ENCODE measurements around the gene NPM3. TPM values are rescaled to one million over a fixed set of nuclear protein-coding genes. Genes with fewer than 3 reads are reported as not detected.
A peak's percentile ranks its signal among the peaks of the same experiment; 100 is the strongest.

Gene NPM3
- total RNA-seq, 4 donors from 2014 or later, result 11.4 to 28.2 (median 21.8) TPM

GRCh38 chr10:101829561-101830315 lies 46.5 kb upstream of the NPM3 start:
- WGBS, 2 donors (ENCODE audit: low coverage in 1 of 2), result 19 to 34% methylated on average over 4 to 8 of the region's 31 CpGs
- Histone ChIP-seq H3K9me3 (no peaks in the 10 kb centered on the region), H3K4me1 (peaks cover 0 to 28% (median 12%) of the 10 kb centered on the region in 3 donors), H3K4me3 (peak overlapping the region; percentile 45 to 60), H3K27me3 (no peaks in the 10 kb centered on the region), H3K36me3 (peaks cover 0 to 10% of the 10 kb centered on the region in 2 donors), H3K27ac (peak overlapping the region in 3 of 4 donors; percentile 59 to 76 (median 75))
- TF ChIP-seq CTCF (IDR thresholded peaks at IDR 0.05), result no peak
- no peak for TF ChIP-seq POLR2AphosphoS5 (IDR thresholded peaks at IDR 0.05)
- no peak for TF ChIP-seq POLR2A (IDR thresholded peaks at IDR 0.05)
- TF ChIP-seq EP300 (IDR thresholded peaks at IDR 0.05), result no peak
- ATAC-seq, result no peak

GRCh38 chr10:101828766-101829551 lies 45.7 kb upstream of the NPM3 start:
- 65% methylated on average over 11 of the region's 39 CpGs; no CpG with 5 or more reads in 1 of the 2 donors for WGBS, 2 donors (ENCODE audit: low coverage in 1 of 2)
- Histone ChIP-seq H3K27me3 (no peaks in the 10 kb centered on the region), H3K9me3 (no peaks in the 10 kb centered on the region), H3K4me1 (peaks cover 0 to 28% (median 12%) of the 10 kb centered on the region in 3 donors), H3K4me3 (peak overlapping the region in 1 of 2 donors; percentile 60), H3K36me3 (peaks cover 0 to 10% of the 10 kb centered on the region in 2 donors), H3K27ac (peak overlapping the region in 3 of 4 donors; percentile 59 to 75 (median 62))
- ATAC-seq, result no peak
- TF ChIP-seq POLR2AphosphoS5 (IDR thresholded peaks at IDR 0.05), result no peak
- TF ChIP-seq POLR2A (IDR thresholded peaks at IDR 0.05), result no peak
- TF ChIP-seq EP300 (IDR thresholded peaks at IDR 0.05), result no peak
- TF ChIP-seq CTCF (IDR thresholded peaks at IDR 0.05), result no peak

GRCh38 chr10:101827919-101828600 lies 44.8 kb upstream of the NPM3 start:
- 92 to 94% methylated on average over 2 of the region's 10 CpGs for WGBS, 2 donors (ENCODE audit: low coverage in 1 of 2)
- H3K27ac ChIP-seq, result no peak overlapping the region
- no peaks in the 10 kb centered on the region for H3K27me3 ChIP-seq
- H3K4me3 ChIP-seq, result no peak overlapping the region
- H3K9me3 ChIP-seq, result no peaks in the 10 kb centered on the region
- peaks cover 0 to 10% of the 10 kb centered on the region in 2 donors for H3K36me3 ChIP-seq
- H3K4me1 ChIP-seq, result peaks cover 0 to 28% (median 12%) of the 10 kb centered on the region in 3 donors
- no peak for TF ChIP-seq POLR2A (IDR thresholded peaks at IDR 0.05)
- TF ChIP-seq EP300 (IDR thresholded peaks at IDR 0.05), result no peak
- TF ChIP-seq POLR2AphosphoS5 (IDR thresholded peaks at IDR 0.05), result no peak
- TF ChIP-seq CTCF (IDR thresholded peaks at IDR 0.05), result no peak
- no peak for ATAC-seq

- Histone ChIP-seq H3K27me3 (no peaks in the 10 kb centered on the region), H3K36me3 (peaks cover 0 to 10% of the 10 kb centered on the region in 2 donors), H3K4me3 (no peak overlapping the region), H3K4me1 (peaks cover 0 to 28% (median 12%) of the 10 kb centered on the region in 3 donors), H3K27ac (no peak overlapping the region), H3K9me3 (no peaks in the 10 kb centered on the region)
- TF ChIP-seq POLR2A (IDR thresholded peaks at IDR 0.05) (no peak), EP300 (IDR thresholded peaks at IDR 0.05) (no peak), CTCF (IDR thresholded peaks at IDR 0.05) (no peak), POLR2AphosphoS5 (IDR thresholded peaks at IDR 0.05) (no peak)
- 96 to 100% methylated on average over 2 of the region's 5 CpGs for WGBS, 2 donors (ENCODE audit: low coverage in 1 of 2)
- ATAC-seq, result no peak
Measured at GRCh38 chr10:101826852-101827434, 43.7 kb upstream of the NPM3 start.
